Retinal pigment epithelial cell (primary cell): ENCODE data around the gene GRPEL1.

Experiments
- DNase-seq: peaks from one replicate; pipeline ENCODE4 v3.0.0-alpha.2; 2010; ENCODE audit warnings: low read depth
- H3K4me3 ChIP-seq: 2 replicates; pipeline ENCODE4 v1.5.1; 2011; ENCODE audit warnings: mild to moderate bottlenecking, low read length, control low read depth, moderate library complexity
- TF ChIP-seq, protein P1 (sequence below): conservative IDR thresholded peaks from 2 replicates; pipeline ENCODE4 v1.5.1; 2011; ENCODE audit warnings: low read depth, low read length, control low read depth, inconsistent platforms

GRPEL1 gene

DNA sequence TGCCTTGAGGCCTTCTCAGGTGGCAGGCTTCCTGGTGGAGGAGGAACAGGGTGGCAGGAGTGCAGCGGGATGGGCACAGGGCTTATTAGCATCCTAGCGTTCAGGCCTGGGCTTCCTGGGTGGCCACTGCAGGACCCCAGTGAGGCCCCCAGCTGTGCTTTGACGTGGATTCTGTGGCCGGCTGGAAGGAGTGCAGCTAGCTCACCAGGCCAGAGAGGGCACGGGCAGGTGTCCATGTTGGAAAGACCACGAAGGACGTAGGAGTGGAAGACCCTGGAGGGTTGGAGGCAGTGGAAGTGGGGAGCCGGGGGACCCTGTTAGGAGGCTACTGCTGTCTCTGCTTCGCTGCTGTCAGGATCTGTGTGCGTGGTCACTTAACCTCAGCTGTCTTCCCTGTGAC, 37.9 kb downstream of the GRPEL1 start:
- no peak for DNase-seq
- no peak overlapping the region for H3K4me3 ChIP-seq
- TF ChIP-seq, protein P1, sequence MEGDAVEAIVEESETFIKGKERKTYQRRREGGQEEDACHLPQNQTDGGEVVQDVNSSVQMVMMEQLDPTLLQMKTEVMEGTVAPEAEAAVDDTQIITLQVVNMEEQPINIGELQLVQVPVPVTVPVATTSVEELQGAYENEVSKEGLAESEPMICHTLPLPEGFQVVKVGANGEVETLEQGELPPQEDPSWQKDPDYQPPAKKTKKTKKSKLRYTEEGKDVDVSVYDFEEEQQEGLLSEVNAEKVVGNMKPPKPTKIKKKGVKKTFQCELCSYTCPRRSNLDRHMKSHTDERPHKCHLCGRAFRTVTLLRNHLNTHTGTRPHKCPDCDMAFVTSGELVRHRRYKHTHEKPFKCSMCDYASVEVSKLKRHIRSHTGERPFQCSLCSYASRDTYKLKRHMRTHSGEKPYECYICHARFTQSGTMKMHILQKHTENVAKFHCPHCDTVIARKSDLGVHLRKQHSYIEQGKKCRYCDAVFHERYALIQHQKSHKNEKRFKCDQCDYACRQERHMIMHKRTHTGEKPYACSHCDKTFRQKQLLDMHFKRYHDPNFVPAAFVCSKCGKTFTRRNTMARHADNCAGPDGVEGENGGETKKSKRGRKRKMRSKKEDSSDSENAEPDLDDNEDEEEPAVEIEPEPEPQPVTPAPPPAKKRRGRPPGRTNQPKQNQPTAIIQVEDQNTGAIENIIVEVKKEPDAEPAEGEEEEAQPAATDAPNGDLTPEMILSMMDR, result no peak

DNA sequence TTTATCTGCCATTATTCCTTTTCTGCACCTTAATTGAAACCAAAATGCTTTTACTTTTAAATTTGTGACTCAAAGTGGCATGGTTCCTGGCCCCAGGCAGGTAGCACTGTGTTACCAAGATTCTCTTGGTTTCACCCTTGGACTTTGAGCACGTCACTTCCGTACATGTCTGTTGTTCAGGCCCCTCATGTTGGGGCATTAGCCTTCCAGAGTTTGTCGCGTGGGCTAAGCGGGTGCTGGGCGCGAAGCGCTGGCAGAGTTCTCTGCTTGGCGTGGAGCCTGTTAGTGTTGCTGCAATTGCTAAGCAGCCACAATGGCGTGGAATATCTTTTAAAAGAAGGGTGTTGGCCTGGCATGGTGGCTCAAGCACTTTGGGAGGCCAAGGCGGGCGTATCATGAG, 38.7 kb downstream of the GRPEL1 start:
- TF ChIP-seq, protein P1, result no peak
- no peak for DNase-seq
- H3K4me3 ChIP-seq, result no peak overlapping the region

DNA sequence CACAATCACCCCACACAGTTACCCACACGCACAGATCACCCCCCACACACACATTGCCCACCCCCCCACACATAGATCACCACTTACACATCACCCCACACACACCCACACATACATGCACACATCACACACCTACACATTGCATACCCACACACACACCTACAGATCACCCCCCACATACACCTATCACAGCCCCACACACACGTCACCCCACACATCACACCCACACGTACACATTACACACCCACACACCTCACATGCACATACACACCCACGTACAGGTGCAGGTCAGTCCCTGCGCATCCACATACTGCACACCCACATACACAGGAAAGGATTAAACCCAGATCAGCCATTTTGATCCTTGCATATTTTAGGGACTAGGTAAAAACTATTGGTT, 40.0 kb downstream of the GRPEL1 start:
- TF ChIP-seq, protein P1, result no peak
- no peak overlapping the region for H3K4me3 ChIP-seq
- no peak for DNase-seq

DNA sequence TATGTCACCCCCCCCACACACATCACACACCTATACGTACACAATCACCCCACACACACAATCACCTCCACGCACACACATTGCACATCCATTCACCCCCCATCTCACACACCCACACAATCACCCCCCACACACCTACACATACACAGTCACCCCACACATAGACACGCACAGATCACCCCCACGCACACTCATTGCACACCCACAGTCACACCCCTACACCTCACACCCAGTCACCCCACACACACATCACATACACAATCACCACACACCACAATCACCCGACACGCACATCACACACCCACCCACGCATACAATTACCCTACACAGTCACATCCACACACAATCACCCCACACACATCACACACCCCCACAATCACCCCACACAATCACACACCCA, 40.6 kb downstream of the GRPEL1 start:
- no peak for DNase-seq
- no peak overlapping the region for H3K4me3 ChIP-seq
- TF ChIP-seq, protein P1, result no peak

DNA sequence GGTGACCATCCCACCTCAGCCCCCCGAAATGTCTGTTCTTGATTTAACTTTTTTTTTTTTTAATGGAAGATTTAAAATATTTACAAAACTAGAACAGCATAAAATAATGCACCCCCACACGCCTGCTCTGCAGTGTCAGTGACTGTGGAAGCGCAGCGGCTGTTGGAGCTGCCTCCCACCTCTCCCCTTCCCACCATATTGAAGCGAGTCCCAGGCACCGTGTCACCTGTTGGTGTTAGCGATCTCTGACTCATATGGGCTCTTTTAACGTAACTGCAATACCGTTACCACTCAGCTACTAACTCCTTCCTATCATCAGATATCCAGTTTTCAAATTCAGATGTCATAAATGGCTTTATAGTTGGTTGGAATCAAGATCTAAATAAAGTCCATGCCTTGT, 41.8 kb downstream of the GRPEL1 start:
- TF ChIP-seq, protein P1, result no peak
- no peak overlapping the region for H3K4me3 ChIP-seq
- DNase-seq, result no peak

DNA sequence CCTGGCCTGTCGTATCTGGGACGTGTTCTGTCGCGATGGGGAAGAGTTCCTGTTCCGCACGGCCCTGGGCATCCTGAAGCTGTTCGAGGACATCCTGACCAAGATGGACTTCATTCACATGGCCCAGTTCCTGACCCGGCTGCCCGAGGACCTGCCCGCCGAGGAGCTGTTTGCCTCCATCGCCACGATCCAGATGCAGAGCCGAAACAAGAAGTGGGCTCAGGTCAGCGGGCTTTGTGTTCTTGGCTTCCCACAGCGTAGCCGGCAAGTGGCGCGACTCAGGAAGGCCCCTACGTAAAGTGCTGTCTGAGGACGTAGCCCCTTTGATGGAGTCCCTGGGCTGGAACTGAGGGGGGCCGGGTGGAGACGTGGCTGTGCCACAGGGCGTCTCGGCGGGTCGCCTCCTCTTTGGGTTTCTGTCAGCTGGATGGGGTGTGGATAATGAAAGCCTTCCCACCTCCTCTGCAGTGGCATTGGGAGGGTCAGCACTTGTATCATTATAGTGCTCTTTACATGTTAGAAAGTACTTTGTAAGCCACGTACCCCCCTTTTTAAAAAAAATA, 42.7 kb downstream of the GRPEL1 start:
- no peak for DNase-seq
- H3K4me3 ChIP-seq, result no peak overlapping the region
- TF ChIP-seq, protein P1, result no peak

DNA sequence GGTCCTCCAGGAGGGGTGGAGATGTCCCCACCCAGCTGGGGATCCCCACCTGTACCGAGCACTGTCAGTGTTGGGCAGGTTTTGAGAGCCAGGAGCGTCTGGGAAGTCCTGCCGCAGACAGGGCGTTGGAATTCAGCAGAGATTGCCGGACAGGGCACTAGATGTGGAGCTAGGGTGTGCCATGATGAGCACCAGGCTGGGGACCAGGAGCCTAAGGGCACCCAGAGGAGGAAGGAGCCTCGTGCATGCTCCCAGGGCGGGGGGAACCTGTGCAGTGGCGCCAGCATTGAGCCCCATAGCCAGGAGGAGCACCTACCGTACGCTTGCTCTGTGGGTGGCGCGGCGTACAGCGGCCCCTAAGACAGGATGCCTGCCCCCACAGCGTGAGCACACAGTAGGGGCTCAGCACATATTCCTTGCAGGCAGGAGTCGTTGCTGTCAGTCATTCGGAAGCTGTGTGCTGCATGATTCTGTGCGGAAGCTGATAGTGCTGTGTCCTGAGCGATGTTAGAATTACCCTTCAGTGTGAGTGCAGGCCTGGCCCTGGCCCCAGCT, 43.5 kb downstream of the GRPEL1 start:
- DNase-seq, result no peak
- H3K4me3 ChIP-seq, result no peak overlapping the region
- TF ChIP-seq, protein P1, result no peak
